ENCODE results near the gene FAM3C.

Gene FAM3C

DNA sequence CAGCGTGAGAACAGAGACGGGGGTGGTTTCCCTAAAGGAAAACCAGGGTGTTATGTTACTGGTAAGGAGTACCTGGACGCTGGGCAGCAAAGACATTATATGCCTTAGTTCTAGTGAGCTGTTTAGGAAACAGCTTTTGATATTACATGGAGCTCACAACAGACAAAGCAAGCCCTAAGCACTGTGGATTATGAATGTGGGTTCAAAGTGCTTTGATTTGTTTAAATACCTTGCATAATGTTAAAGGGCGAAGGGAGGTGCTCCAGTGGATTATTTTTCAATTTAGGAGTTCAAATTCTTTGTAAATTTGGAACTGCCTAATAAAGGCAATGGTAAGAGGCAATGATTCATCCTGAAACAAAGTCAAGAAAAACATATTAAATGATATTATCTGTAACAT, 53.5 kb downstream of the FAM3C start:
- DNase-seq (ENCODE audit: low spot score): no peak
- TF ChIP-seq, protein P1, sequence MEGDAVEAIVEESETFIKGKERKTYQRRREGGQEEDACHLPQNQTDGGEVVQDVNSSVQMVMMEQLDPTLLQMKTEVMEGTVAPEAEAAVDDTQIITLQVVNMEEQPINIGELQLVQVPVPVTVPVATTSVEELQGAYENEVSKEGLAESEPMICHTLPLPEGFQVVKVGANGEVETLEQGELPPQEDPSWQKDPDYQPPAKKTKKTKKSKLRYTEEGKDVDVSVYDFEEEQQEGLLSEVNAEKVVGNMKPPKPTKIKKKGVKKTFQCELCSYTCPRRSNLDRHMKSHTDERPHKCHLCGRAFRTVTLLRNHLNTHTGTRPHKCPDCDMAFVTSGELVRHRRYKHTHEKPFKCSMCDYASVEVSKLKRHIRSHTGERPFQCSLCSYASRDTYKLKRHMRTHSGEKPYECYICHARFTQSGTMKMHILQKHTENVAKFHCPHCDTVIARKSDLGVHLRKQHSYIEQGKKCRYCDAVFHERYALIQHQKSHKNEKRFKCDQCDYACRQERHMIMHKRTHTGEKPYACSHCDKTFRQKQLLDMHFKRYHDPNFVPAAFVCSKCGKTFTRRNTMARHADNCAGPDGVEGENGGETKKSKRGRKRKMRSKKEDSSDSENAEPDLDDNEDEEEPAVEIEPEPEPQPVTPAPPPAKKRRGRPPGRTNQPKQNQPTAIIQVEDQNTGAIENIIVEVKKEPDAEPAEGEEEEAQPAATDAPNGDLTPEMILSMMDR (IDR thresholded peaks at IDR 0.05; ENCODE audit: extremely low read depth, missing control alignments): no peak

- TF ChIP-seq, protein P1 (IDR thresholded peaks at IDR 0.05; ENCODE audit: extremely low read depth, missing control alignments): no peak
Measured at GRCh38 chr7:121341933-121342332, 54.2 kb downstream of the FAM3C start.

DNA sequence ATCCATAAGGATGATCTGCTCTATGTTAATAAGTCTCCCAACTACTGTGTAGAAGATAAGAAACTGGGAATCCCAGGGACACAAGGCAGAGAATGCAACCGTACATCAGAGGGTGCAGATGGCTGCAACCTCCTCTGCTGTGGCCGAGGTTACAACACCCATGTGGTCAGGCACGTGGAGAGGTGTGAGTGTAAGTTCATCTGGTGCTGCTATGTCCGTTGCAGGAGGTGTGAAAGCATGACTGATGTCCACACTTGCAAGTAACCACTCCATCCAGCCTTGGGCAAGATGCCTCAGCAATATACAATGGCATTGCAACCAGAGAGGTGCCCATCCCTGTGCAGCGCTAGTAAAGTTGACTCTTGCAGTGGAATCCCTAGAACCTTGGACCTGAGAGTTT, 57.0 kb downstream of the FAM3C start:
- no peak for DNase-seq (ENCODE audit: low spot score)
- TF ChIP-seq, protein P1 (IDR thresholded peaks at IDR 0.05; ENCODE audit: extremely low read depth, missing control alignments): no peak

More at GRCh38 chr7:121341933-121342332, 54.2 kb downstream of the FAM3C start:
- DNase-seq (ENCODE audit: low spot score): no peak

GRCh38 chr7:121337398-121337797, 58.7 kb downstream of the FAM3C start:
- no peak for DNase-seq (ENCODE audit: low spot score)
- TF ChIP-seq, protein P1 (IDR thresholded peaks at IDR 0.05; ENCODE audit: extremely low read depth, missing control alignments): peak; percentile 25

DNA sequence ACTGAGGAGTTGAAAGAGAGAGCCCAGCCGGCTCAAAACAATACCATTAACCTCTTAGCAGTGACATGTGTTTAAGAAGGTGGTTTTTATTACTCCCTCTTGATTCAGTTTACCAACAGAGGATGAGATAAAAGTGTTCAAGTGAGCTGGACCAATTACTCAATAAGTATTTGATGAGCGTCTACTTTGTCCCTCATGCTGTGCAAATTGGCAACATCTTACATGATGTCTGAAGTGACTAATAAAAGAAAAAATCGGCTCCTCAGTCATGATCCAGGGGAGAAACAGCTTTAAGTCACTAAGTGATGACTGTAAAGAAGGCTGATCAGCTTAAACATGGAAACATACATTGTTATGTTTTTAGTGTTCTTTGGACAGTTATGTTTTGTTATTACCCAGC, 59.5 kb downstream of the FAM3C start:
- TF ChIP-seq, protein P1 (IDR thresholded peaks at IDR 0.05; ENCODE audit: extremely low read depth, missing control alignments): no peak

DNA sequence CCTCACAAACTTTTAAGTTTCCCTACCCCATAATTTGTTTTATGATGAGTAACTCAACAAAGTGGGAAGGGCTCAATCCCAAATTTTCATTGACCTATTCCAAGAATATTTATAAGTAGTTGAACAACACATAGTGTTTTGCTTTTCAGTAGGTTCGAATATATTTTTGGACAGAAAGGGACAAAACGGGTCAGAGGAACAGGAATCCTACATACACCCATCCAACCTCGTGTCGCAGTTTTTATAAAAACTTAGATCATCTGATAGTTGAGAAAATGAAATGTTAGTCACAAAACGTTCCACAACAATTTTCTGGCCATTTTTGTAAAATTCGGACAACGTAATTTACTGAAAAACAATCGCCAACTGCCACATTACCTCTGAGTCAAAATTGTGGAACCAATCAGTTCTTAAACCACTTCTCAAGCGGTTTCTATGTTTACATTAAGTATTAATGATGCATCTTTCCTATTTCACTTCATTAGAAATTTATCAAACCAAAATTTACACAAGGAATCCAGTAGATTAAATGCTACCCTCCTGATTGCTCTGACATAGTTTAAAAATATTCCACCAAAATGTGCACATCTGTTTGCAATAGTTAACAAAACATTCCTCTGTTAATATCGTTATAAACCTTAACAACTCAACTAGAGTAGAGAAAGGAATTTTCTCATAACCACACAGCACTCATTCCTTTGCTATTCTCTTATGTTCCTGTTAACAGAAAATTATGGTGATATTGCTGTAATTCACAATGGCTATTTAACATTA, 61.0 kb downstream of the FAM3C start:
- DNase-seq (ENCODE audit: low spot score): no peak
- TF ChIP-seq, protein P1 (IDR thresholded peaks at IDR 0.05; ENCODE audit: extremely low read depth, missing control alignments): no peak

More for the DNA sequence above, 59.5 kb downstream of the FAM3C start:
- DNase-seq (ENCODE audit: low spot score): no peak

- TF ChIP-seq, protein P1 (IDR thresholded peaks at IDR 0.05; ENCODE audit: extremely low read depth, missing control alignments): no peak
- DNase-seq (ENCODE audit: low spot score): no peak
Measured at GRCh38 chr7:121334376-121334775, 61.7 kb downstream of the FAM3C start.
